ENCODE measurements around the gene XPNPEP1. TPM values are rescaled to one million over a fixed set of nuclear protein-coding genes. Genes with fewer than 3 reads are reported as not detected.

The XPNPEP1 gene
- total and polyA plus RNA-seq, 2 of the 4 experiments (the other 2 are of a cell fraction) = 164 to 311 TPM

- no peak overlapping the region for H3K4me2 ChIP-seq (ENCODE audit: low read depth, low read length)
- no peak for ATAC-seq (ENCODE audit: low read depth)
- no peak overlapping the region for H3K14ac ChIP-seq (replicated peaks; ENCODE audit: low read depth, low read length)
- DNase-seq = no peak
- H3K36me3 ChIP-seq (ENCODE audit: control insufficient read depth, insufficient read depth, low read length) = no peaks in the 10 kb centered on the region
- no peak overlapping the region for H2BK20ac ChIP-seq (ENCODE audit: low read depth, low read length)
- H3K18ac ChIP-seq (ENCODE audit: low read depth, low read length) = no peak overlapping the region
- H3K27ac ChIP-seq (ENCODE audit: insufficient read depth, low read length) = no peak overlapping the region
- no peaks in the 10 kb centered on the region; the same call in 1 of the 2 replicates for H3K9me3 ChIP-seq (ENCODE audit: control insufficient read depth, insufficient read depth, low read length)
- 0 out of 2 replicates have a peak, but pooled peaks cover 4% of the 10 kb centered on the region for H3K9me1 ChIP-seq (ENCODE audit: insufficient read depth, low read length)
- no peak overlapping the region for H2BK5ac ChIP-seq (ENCODE audit: low read depth, low read length, poor library complexity, severe bottlenecking)
- dilution Hi-C loops (cut with HindIII; ENCODE audit: low sequenced_read_pairs, unreplicated experiment) (no loop called here), in situ Hi-C loops (cut with MboI; ENCODE audit: low sequenced_read_pairs) (no loop called here), intact Hi-C loops (cut with micrococcal nuclease) (no loop called here)
- H2AK9ac ChIP-seq (replicated peaks; ENCODE audit: low read depth, low read length, poor library complexity) = no peak overlapping the region
- TF ChIP-seq RAD21 (IDR thresholded peaks at IDR 0.05; ENCODE audit: low read length) = no peak
- no peak for TF ChIP-seq BHLHE40 (IDR thresholded peaks at IDR 0.05; ENCODE audit: low read depth, low read length)
- TF ChIP-seq RCOR1 (IDR thresholded peaks at IDR 0.05; ENCODE audit: insufficient replicate concordance, low read length) = no peak
- TF ChIP-seq MAZ (IDR thresholded peaks at IDR 0.05; ENCODE audit: borderline replicate concordance, low read depth, low read length) = no peak
- TF ChIP-seq FOS (IDR thresholded peaks at IDR 0.05; ENCODE audit: low read depth, low read length) = no peak
- TF ChIP-seq, protein P1, sequence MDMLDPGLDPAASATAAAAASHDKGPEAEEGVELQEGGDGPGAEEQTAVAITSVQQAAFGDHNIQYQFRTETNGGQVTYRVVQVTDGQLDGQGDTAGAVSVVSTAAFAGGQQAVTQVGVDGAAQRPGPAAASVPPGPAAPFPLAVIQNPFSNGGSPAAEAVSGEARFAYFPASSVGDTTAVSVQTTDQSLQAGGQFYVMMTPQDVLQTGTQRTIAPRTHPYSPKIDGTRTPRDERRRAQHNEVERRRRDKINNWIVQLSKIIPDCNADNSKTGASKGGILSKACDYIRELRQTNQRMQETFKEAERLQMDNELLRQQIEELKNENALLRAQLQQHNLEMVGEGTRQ (IDR thresholded peaks at IDR 0.05; ENCODE audit: low read depth, low read length) = no peak
- TF ChIP-seq ELK1 (IDR thresholded peaks at IDR 0.05; ENCODE audit: borderline replicate concordance, low read depth, low read length) = no peak
- no peak for TF ChIP-seq MXI1 (IDR thresholded peaks at IDR 0.05; ENCODE audit: borderline replicate concordance, low read depth, low read length)
- TF ChIP-seq MAFK (IDR thresholded peaks at IDR 0.05; ENCODE audit: low read depth, low read length) = no peak
- no peak for TF ChIP-seq RFX5 (IDR thresholded peaks at IDR 0.05; ENCODE audit: low read depth, low read length)
- TF ChIP-seq, protein P2, sequence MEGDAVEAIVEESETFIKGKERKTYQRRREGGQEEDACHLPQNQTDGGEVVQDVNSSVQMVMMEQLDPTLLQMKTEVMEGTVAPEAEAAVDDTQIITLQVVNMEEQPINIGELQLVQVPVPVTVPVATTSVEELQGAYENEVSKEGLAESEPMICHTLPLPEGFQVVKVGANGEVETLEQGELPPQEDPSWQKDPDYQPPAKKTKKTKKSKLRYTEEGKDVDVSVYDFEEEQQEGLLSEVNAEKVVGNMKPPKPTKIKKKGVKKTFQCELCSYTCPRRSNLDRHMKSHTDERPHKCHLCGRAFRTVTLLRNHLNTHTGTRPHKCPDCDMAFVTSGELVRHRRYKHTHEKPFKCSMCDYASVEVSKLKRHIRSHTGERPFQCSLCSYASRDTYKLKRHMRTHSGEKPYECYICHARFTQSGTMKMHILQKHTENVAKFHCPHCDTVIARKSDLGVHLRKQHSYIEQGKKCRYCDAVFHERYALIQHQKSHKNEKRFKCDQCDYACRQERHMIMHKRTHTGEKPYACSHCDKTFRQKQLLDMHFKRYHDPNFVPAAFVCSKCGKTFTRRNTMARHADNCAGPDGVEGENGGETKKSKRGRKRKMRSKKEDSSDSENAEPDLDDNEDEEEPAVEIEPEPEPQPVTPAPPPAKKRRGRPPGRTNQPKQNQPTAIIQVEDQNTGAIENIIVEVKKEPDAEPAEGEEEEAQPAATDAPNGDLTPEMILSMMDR (conservative IDR thresholded peaks at IDR 0.05; ENCODE audit: low read depth, low read length) = no peak
- no peak for TF ChIP-seq CHD1 (IDR thresholded peaks at IDR 0.05; ENCODE audit: low read depth, low read length)
- no peak for TF ChIP-seq NFE2L2 (IDR thresholded peaks at IDR 0.05; ENCODE audit: low read depth, low read length)
- 87% methylated on average over 3 of the region's 9 CpGs; no CpG with 5 or more reads in 1 of the 2 experiments for WGBS, 2 experiments (ENCODE audit: extremely low coverage in 2 of 2, insufficient read length in 1 of 2)
- no peaks in the 10 kb centered on the region for H4K20me1 ChIP-seq (ENCODE audit: insufficient read depth, low read length)
- H3K27me3 ChIP-seq (ENCODE audit: control insufficient read depth, insufficient read depth, low read length) = no peaks in the 10 kb centered on the region
- H3K4me1 ChIP-seq (ENCODE audit: control insufficient read depth, insufficient read depth, low read length) = peaks cover 10% of the 10 kb centered on the region
- no peak overlapping the region for H3K9ac ChIP-seq (ENCODE audit: low read depth, low read length)
- no peak overlapping the region for H2BK120ac ChIP-seq (ENCODE audit: low read depth, low read length)
- no peak overlapping the region for H3K56ac ChIP-seq (ENCODE audit: extremely low read depth, insufficient read depth, low read length)
- H3K79me1 ChIP-seq (ENCODE audit: low read depth in 1 of 2, low read length in 2 of 2) = no peaks in the 10 kb centered on the region
- no peak overlapping the region for H3K4me3 ChIP-seq (ENCODE audit: insufficient read depth, low read depth, low read length)
- no peak overlapping the region for H2AK5ac ChIP-seq (ENCODE audit: low read depth, low read length)
- no peak overlapping the region for H3K23ac ChIP-seq (ENCODE audit: low read depth, low read length)
- BruUV-seq (replicated peaks) = no TSS peak
- H3K4ac ChIP-seq (ENCODE audit: low read depth, low read length) = no peak overlapping the region
- no peak overlapping the region for H4K5ac ChIP-seq (ENCODE audit: low read depth, low read length)
- H2AFZ ChIP-seq (replicated peaks; ENCODE audit: low read length, poor library complexity) = no peak overlapping the region
- CTCF ChIA-PET = no interaction called here
- no peak overlapping the region for H4K91ac ChIP-seq (ENCODE audit: insufficient read depth, low read depth, low read length)
- no peak overlapping the region for H4K8ac ChIP-seq (ENCODE audit: low read depth in 2 of 2, low read length in 2 of 2)
- H2BK15ac ChIP-seq (ENCODE audit: low read depth, low read length) = no peak overlapping the region
- POLR2A ChIA-PET (ENCODE audit: unreplicated experiment) = no interaction called here
Measured at GRCh38 chr10:109957092-109957797, 33.9 kb upstream of the XPNPEP1 start.

Data from IMR-90 (cell line).